Stomach (tissue), 9 donors: ENCODE measurements around the gene DGKD. TPM values are rescaled to one million over a fixed set of nuclear protein-coding genes. Genes with fewer than 3 reads are reported as not detected.

ENCODE experiments used
- DNase-seq, 2 donors: peaks; one replicate each; pipeline versions ENCODE4 v3.0.0 to v3.0.0-alpha.2; 2013 to 2019
- H3K27ac ChIP-seq, 5 donors: fragments of 200-600 bp in 4 of 5; sonication (generic) in 4 of 5; one replicate each; pipeline ENCODE4 v1.5.1; 2013 to 2019; ENCODE audit warnings: mild to moderate bottlenecking in 1 of 5, moderate library complexity in 1 of 5
- H3K27me3 ChIP-seq, 3 donors: fragments of 200-600 bp; sonication (generic); one replicate each; pipeline ENCODE4 v1.5.1; 2017 to 2019; ENCODE audit warnings: mixed run types in 1 of 3
- H3K36me3 ChIP-seq, 4 donors: fragments of 200-600 bp; sonication (generic); 1 replicate in 3 of 4; 2 replicates in 1 of 4; pipeline ENCODE4 v1.5.1; 2016 to 2019
- H3K4me1 ChIP-seq, 4 donors: fragments of 200-600 bp; sonication (generic); one replicate each; pipeline ENCODE4 v1.5.1; 2016 to 2019
- H3K4me3 ChIP-seq, 4 donors: fragments of 200-600 bp; sonication (generic) in 3 of 4; one replicate each; pipeline ENCODE4 v1.5.1; 2016 to 2019; ENCODE audit warnings: mild to moderate bottlenecking in 1 of 4
- H3K9me3 ChIP-seq, 4 donors: fragments of 200-600 bp; sonication (generic); one replicate each; pipeline ENCODE4 v1.5.1; 2016 to 2019
- EP300 ChIP-seq: sonication (generic); formaldehyde crosslinking; IDR thresholded peaks from one replicate; pipeline ENCODE4 v1.6.1; 2017; ENCODE audit warnings: antibody characterized with exemption
- POLR2A ChIP-seq, 4 donors: fragments of 450-650 bp; IDR thresholded peaks; one replicate each; pipeline ENCODE4 v1.6.1; 2016; ENCODE audit warnings: antibody characterized with exemption in 4 of 4, control low read depth in 2 of 4, mild to moderate bottlenecking in 1 of 4, moderate library complexity in 1 of 4
- POLR2AphosphoS5 ChIP-seq, 3 donors: sonication (generic); formaldehyde crosslinking; IDR thresholded peaks; one replicate each; pipeline ENCODE4 v1.6.1; 2016; ENCODE audit warnings: antibody characterized with exemption in 3 of 3
- WGBS, 5 donors: extraction: QIAGEN DNeasy Blood & Tissue Kit in 3 of 5; methylation state at CpG; one replicate each; pipeline versions ENCODE4 v1.1.5 to v1.1.7; 2013 to 2018; 5-methylcytosine and 5-hydroxymethylcytosine counted together
- intact Hi-C: fragments of 100-400 bp; cut with DNase I; formaldehyde crosslinking; loops from one replicate; pipeline ENCODE4 v1.15.1; 2023; ENCODE audit warnings: low total_unique reads
- polyA plus RNA-seq, 3 donors: library from polyadenylated mRNA; stranded (reverse); fragments of 200-250 nt; gene quantifications; one replicate each; pipeline ENCODE4 v1.2.3, GENCODE V29; 2013
- total RNA-seq, 5 donors: library from RNA; depleted of rRNA; stranded (reverse); fragments of >200 nt; gene quantifications; one replicate each; pipeline versions ENCODE4 v1.1.0 to v1.2.3, GENCODE V29; 2014 to 2016
- TF ChIP-seq, protein P1 (sequence below), 7 experiments: fragments of 450-650 bp in 4 of 7; fragments of 200-600 bp in 3 of 7; sonication (generic) in 3 of 7; IDR thresholded peaks; one replicate each; pipeline ENCODE4 v1.5.1; 2016 to 2019; ENCODE audit warnings: antibody characterized with exemption in 7 of 7, control low read depth in 2 of 7, mild to moderate bottlenecking in 1 of 7
- donor health status: healthy with polysubstance abuse.
- donor health status: Bipolar disorder and iron deficiency.
- donor health status: healthy.

Gene DGKD
- total and polyA plus RNA-seq, 8 donors, result 21.9 to 471 (median 202) TPM

GRCh38 chr2:233416706-233417105 lies 62.4 kb downstream of the DGKD start:
- DNase-seq, result peak; percentile 42 to 45
- intact Hi-C loops, result no loop called here
- Histone ChIP-seq H3K4me3 (no peak overlapping the region), H3K9me3 (no peaks in the 10 kb centered on the region), H3K27me3 (no peaks in the 10 kb centered on the region), H3K27ac (peak overlapping the region; percentile 57 to 94 (median 90)), H3K4me1 (peaks cover 43 to 89% (median 75%) of the 10 kb centered on the region in 4 donors), H3K36me3 (no peaks in the 10 kb centered on the region)
- 41 to 68% (median 55%) methylated on average over 6 of the region's 6 CpGs for WGBS, 5 donors
- TF ChIP-seq POLR2AphosphoS5 (IDR thresholded peaks at IDR 0.05), result no peak
- TF ChIP-seq, protein P1, sequence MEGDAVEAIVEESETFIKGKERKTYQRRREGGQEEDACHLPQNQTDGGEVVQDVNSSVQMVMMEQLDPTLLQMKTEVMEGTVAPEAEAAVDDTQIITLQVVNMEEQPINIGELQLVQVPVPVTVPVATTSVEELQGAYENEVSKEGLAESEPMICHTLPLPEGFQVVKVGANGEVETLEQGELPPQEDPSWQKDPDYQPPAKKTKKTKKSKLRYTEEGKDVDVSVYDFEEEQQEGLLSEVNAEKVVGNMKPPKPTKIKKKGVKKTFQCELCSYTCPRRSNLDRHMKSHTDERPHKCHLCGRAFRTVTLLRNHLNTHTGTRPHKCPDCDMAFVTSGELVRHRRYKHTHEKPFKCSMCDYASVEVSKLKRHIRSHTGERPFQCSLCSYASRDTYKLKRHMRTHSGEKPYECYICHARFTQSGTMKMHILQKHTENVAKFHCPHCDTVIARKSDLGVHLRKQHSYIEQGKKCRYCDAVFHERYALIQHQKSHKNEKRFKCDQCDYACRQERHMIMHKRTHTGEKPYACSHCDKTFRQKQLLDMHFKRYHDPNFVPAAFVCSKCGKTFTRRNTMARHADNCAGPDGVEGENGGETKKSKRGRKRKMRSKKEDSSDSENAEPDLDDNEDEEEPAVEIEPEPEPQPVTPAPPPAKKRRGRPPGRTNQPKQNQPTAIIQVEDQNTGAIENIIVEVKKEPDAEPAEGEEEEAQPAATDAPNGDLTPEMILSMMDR (IDR thresholded peaks at IDR 0.05), result peak in 1 of 7 experiments; percentile 7

DNA sequence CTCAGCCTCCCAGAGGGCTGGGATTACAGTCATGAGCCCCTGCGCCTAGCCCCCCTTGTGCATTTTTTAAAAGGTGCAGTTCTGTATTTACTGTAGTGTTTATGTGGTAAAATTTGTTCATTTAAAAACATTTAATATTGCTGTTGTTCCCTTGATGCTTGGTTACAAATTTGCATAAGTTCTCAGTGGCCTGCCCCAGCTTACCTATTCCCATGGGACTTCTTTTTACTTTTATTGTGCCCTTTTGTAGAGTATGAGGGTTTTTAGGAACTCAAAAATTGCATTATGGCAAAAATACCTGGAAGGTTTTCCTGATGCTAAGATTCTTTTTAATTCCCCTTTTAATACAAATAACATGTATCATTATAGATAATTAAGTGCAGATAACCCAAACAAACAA lies 63.0 kb downstream of the DGKD start:
- DNase-seq, result peak in 1 of 2 donors; percentile 16
- 44 to 89% (median 79%) methylated on average over 1 of the region's 1 CpG for WGBS, 5 donors
- H3K4me3 ChIP-seq, result no peak overlapping the region
- no peaks in the 10 kb centered on the region for H3K9me3 ChIP-seq
- H3K27me3 ChIP-seq, result no peaks in the 10 kb centered on the region
- H3K36me3 ChIP-seq, result no peaks in the 10 kb centered on the region
- TF ChIP-seq POLR2AphosphoS5 (IDR thresholded peaks at IDR 0.05) (no peak), EP300 (no peak), POLR2A (IDR thresholded peaks at IDR 0.05) (no peak)
- TF ChIP-seq, protein P1 (IDR thresholded peaks at IDR 0.05), result no peak
- intact Hi-C loops, result no loop called here
- H3K4me1 ChIP-seq, result peaks cover 49 to 95% (median 81%) of the 10 kb centered on the region in 4 donors
- peak overlapping the region; percentile 57 to 94 (median 90) for H3K27ac ChIP-seq

DNA sequence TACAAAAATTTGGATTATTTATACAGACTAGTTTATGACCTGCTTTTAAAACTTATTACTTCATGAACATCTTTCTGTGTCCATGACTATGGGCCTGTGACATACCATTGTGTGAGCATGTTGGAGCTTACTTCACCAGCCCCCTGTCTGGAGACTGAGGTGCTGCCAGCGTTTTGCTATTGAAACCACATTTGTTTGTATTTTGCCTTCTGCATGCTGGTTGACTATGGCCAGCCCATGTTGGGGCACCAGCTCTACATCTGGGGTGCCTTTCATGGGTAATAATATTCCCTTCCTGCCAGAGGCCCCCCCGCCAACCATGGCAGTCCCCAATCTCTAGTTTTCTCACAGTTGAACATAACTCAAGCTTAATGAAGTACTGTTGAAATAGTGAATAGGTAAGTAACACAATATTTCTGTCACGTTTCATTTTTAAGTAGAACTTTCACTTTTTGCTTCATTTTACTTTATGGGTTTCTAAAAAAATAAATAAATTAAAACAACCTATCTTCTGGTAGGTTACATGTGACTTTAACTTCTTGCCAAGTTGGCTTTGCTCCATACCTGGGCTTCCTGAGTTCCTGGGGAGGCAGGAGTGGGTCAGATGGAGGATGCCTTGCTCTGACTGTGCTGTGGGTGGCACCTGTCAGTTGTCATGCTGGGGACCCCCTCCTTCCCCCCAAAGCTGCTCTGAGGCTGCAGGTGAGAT lies 63.9 kb downstream of the DGKD start:
- peaks cover 51 to 98% (median 85%) of the 10 kb centered on the region in 4 donors for H3K4me1 ChIP-seq
- H3K4me3 ChIP-seq, result peak overlapping the region; percentile 29 to 38 (median 35)
- 32 to 51% (median 34%) methylated on average over 3 of the region's 3 CpGs for WGBS, 5 donors
- no peaks in the 10 kb centered on the region for H3K36me3 ChIP-seq
- TF ChIP-seq POLR2AphosphoS5 (IDR thresholded peaks at IDR 0.05), result peak in 1 of 3 donors; percentile 48
- no peak for TF ChIP-seq EP300
- TF ChIP-seq, protein P1 (IDR thresholded peaks at IDR 0.05), result no peak
- TF ChIP-seq POLR2A (IDR thresholded peaks at IDR 0.05), result peak in 1 of 4 donors; percentile 12
- H3K9me3 ChIP-seq, result no peaks in the 10 kb centered on the region
- peak; percentile 59 to 63 for DNase-seq
- H3K27ac ChIP-seq, result peak overlapping the region; percentile 90 to 94 (median 92)
- intact Hi-C loops, result no loop called here
- H3K27me3 ChIP-seq, result no peaks in the 10 kb centered on the region

GRCh38 chr2:233418761-233419546 lies 64.7 kb downstream of the DGKD start:
- peaks cover 51 to 98% (median 85%) of the 10 kb centered on the region in 4 donors for H3K4me1 ChIP-seq
- peak; percentile 65 to 82 for DNase-seq
- no peaks in the 10 kb centered on the region for H3K27me3 ChIP-seq
- no peaks in the 10 kb centered on the region for H3K9me3 ChIP-seq
- WGBS, 5 donors, result 8 to 35% (median 19%) methylated on average over 16 to 19 of the region's 19 CpGs
- peak overlapping the region; percentile 84 to 94 (median 90) for H3K27ac ChIP-seq
- TF ChIP-seq EP300, result peak; percentile 30
- TF ChIP-seq, protein P1 (IDR thresholded peaks at IDR 0.05), result no peak
- peak in 2 of 3 donors; percentile 42 to 54 for TF ChIP-seq POLR2AphosphoS5 (IDR thresholded peaks at IDR 0.05)
- TF ChIP-seq POLR2A (IDR thresholded peaks at IDR 0.05), result no peak
- peak overlapping the region; percentile 29 to 38 (median 35) for H3K4me3 ChIP-seq
- intact Hi-C loops, result no loop called here
- H3K36me3 ChIP-seq, result no peaks in the 10 kb centered on the region
